Measurements from ENCODE around the gene PHF24. TPM values are rescaled to one million over a fixed set of nuclear protein-coding genes. Genes with fewer than 3 reads are reported as not detected.
A peak's percentile ranks its signal among the peaks of the same experiment; 100 is the strongest.

Gene PHF24
- total RNA-seq (2021) (not detected in 2 replicates), Bru-seq, nascent RNA (not detected), BruChase-seq, experiment 1, labeled RNA remaining after a 2-hour chase (percentile 3 among the genes with signal in this experiment), BruChase-seq, experiment 2, labeled RNA remaining after a 6-hour chase (percentile 4 among the genes with signal in this experiment)
- long read RNA-seq, result 0 reads

DNA sequence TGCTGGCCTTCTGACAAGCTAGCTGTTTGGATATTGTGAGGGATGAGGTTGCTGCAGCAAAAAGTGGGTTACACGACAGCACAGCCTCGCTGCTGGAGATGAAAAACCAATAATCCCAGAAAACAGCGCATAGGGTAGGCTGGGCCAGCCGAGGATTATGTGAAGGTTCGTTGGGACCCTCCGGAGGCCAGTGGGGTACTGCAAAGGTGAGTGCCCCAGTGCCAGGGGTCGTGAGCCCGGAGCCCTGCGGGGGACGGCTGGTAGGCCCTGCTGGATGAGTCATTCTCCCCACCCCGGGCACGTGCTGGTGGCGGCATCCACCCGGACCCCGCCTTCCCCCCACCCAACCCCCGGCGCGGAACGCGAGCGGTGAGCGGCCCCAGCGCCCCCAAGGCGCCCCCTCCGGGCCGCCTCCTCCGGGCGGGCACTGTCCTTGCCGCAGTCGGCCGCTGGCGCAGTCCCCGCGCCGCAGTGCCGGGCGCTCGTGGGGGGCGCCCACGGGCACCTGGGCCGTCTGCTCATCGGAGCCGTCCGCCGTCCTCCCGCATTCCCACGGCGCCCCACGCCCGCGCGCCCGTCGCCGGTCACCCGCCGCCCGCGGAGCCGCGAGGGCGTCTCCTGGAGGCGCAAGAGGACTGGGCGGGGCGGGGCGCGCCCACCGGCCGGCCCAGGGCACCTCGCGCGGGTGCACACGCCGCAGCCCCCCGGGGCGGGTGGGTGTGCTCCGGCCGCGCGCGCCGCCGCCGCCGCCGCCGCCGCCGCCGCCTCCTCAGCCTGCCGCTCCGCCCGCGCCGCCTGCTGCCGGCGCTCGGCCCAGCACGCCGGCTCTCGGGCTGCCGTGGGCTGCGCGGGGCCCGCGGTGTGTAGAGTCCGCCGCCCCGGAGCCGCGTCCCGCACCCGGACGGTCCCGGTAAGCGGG, at the start of gene PHF24:
TSS of gene PHF24 (plus strand) at position 794 of the 919 bp plus-strand sequence. CDS start 13,014 bp downstream, outside the sequence.
- no peaks in the 10 kb centered on the region for H3K27me3 ChIP-seq (ENCODE audit: insufficient read depth, low read depth)
- H3K9me2 ChIP-seq (ENCODE audit: insufficient read depth), result no peaks in the 10 kb centered on the region
- no peaks in the 10 kb centered on the region for H3K79me2 ChIP-seq (ENCODE audit: low read depth)
- BruUV-seq (replicated peaks), result no TSS peak
- H3K9me3 ChIP-seq (ENCODE audit: insufficient read depth, low read depth), result no peaks in the 10 kb centered on the region
- no peak within 1 kb of the TSS for H3K27ac ChIP-seq
- no peak within 1 kb of the TSS for H3K4me2 ChIP-seq
- H4K20me1 ChIP-seq (ENCODE audit: insufficient read depth), result no peaks in the 10 kb centered on the region
- H2AFZ ChIP-seq, result no peak within 1 kb of the TSS
- no peak for DNase-seq
- ChIA-PET POLR2A (ENCODE audit: unreplicated experiment) (no interaction called here), CTCF (no interaction called here)
- H3K4me3 ChIP-seq, result no peak within 1 kb of the TSS
- intact Hi-C loops (cut with micrococcal nuclease; ENCODE audit: unreplicated experiment), result no loop called here
- TF ChIP-seq EZH2 (IDR thresholded peaks at IDR 0.05; ENCODE audit: low read depth), result no peak
- TF ChIP-seq, protein P1, sequence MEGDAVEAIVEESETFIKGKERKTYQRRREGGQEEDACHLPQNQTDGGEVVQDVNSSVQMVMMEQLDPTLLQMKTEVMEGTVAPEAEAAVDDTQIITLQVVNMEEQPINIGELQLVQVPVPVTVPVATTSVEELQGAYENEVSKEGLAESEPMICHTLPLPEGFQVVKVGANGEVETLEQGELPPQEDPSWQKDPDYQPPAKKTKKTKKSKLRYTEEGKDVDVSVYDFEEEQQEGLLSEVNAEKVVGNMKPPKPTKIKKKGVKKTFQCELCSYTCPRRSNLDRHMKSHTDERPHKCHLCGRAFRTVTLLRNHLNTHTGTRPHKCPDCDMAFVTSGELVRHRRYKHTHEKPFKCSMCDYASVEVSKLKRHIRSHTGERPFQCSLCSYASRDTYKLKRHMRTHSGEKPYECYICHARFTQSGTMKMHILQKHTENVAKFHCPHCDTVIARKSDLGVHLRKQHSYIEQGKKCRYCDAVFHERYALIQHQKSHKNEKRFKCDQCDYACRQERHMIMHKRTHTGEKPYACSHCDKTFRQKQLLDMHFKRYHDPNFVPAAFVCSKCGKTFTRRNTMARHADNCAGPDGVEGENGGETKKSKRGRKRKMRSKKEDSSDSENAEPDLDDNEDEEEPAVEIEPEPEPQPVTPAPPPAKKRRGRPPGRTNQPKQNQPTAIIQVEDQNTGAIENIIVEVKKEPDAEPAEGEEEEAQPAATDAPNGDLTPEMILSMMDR (conservative IDR thresholded peaks at IDR 0.05), result no peak
- no peaks in the 10 kb centered on the region for H3F3A ChIP-seq (ENCODE audit: insufficient read depth, low read depth)
- no peaks in the 10 kb centered on the region for H3K36me3 ChIP-seq (ENCODE audit: low read depth)
- H3K4me1 ChIP-seq (replicated peaks; ENCODE audit: insufficient read depth), result no peaks in the 10 kb centered on the region

DNA sequence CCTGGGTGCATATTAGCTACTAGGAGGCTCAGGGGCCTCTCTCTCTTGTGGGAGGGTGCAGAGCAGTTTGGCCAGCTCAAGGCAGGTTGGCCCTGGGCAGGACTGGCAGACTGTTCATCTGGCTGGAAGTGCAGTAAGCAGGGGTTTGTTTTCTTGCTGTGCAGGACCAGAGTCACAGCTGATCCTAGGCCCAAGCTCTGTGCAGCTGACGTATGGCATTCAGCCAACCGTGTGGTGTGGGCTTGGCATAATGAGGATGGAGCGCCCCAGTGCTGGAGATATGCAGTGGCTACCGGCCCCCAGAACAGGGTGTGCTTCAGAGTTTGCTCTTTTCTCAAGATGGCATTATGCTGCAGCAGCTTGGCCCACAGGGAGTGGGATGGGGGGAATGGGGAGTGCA, 31.0 kb upstream of the PHF24 start:
- no peaks in the 10 kb centered on the region for H3K9me2 ChIP-seq (ENCODE audit: insufficient read depth)
- no peaks in the 10 kb centered on the region for H3F3A ChIP-seq (ENCODE audit: insufficient read depth, low read depth)
- H3K36me3 ChIP-seq (ENCODE audit: low read depth), result no peaks in the 10 kb centered on the region
- no peak overlapping the region for H2AFZ ChIP-seq
- BruUV-seq (replicated peaks), result no TSS peak
- POLR2A ChIA-PET (ENCODE audit: unreplicated experiment), result no interaction called here
- H3K9me3 ChIP-seq (ENCODE audit: insufficient read depth, low read depth), result no peaks in the 10 kb centered on the region
- no peak for TF ChIP-seq EZH2 (IDR thresholded peaks at IDR 0.05; ENCODE audit: low read depth)
- TF ChIP-seq, protein P1 (conservative IDR thresholded peaks at IDR 0.05), result no peak
- peaks cover 10% of the 10 kb centered on the region; the same call in 1 of the 2 replicates for H3K27me3 ChIP-seq (ENCODE audit: insufficient read depth, low read depth)
- no peak overlapping the region for H3K4me2 ChIP-seq
- DNase-seq, result no peak
- no peaks in the 10 kb centered on the region for H4K20me1 ChIP-seq (ENCODE audit: insufficient read depth)
- H3K4me3 ChIP-seq, result no peak overlapping the region
- CTCF ChIA-PET, result no interaction called here
- intact Hi-C loops (cut with micrococcal nuclease; ENCODE audit: unreplicated experiment), result no loop called here
- H3K4me1 ChIP-seq (replicated peaks; ENCODE audit: insufficient read depth), result no peaks in the 10 kb centered on the region
- H3K79me2 ChIP-seq (ENCODE audit: low read depth), result no peaks in the 10 kb centered on the region
- no peak overlapping the region for H3K27ac ChIP-seq

DNA sequence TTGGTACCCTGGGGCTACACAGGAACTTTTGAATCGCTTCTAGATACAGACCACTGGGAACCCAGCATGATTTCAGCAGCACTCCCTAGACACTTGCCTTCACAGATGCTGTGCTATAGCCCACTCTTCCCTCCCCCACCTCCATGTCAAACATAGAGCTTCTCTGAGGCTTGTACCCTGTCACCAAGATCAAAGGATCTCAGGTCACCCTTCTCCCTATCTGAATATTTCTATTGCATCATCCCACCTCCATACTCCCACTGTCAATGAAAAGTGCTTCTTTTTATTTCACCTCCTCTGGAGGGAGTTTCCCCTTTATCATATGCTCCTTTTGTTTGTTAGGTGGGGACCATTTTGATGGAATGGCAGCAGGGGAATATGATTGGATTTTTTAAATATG, 29.2 kb upstream of the PHF24 start:
- no TSS peak for BruUV-seq (replicated peaks)

More for the DNA sequence above, 29.2 kb upstream of the PHF24 start:
- Histone ChIP-seq H3F3A (ENCODE audit: insufficient read depth, low read depth) (no peaks in the 10 kb centered on the region), H3K9me2 (ENCODE audit: insufficient read depth) (no peaks in the 10 kb centered on the region), H3K79me2 (ENCODE audit: low read depth) (no peaks in the 10 kb centered on the region), H3K27ac (no peak overlapping the region), H2AFZ (no peak overlapping the region), H3K4me1 (replicated peaks; ENCODE audit: insufficient read depth) (no peaks in the 10 kb centered on the region), H3K4me2 (no peak overlapping the region), H3K27me3 (ENCODE audit: insufficient read depth, low read depth) (peaks cover 9% of the 10 kb centered on the region; the same call in 1 of the 2 replicates), H4K20me1 (ENCODE audit: insufficient read depth) (no peaks in the 10 kb centered on the region), H3K9me3 (ENCODE audit: insufficient read depth, low read depth) (no peaks in the 10 kb centered on the region), H3K4me3 (no peak overlapping the region), H3K36me3 (ENCODE audit: low read depth) (no peaks in the 10 kb centered on the region)
- ChIA-PET CTCF (interaction anchor here (0.6 kb wide), 1 partner anchor 191 kb away, joined by 3 read pairs; no protein-coding TSS in a partner anchor), POLR2A (ENCODE audit: unreplicated experiment) (no interaction called here)
- intact Hi-C loops (cut with micrococcal nuclease; ENCODE audit: unreplicated experiment), result no loop called here
- DNase-seq, result no peak
- TF ChIP-seq, protein P1 (conservative IDR thresholded peaks at IDR 0.05), result no peak
- no peak for TF ChIP-seq EZH2 (IDR thresholded peaks at IDR 0.05; ENCODE audit: low read depth)

Data from PC-9 (cell line).